T-cell (primary cell): ENCODE measurements around the gene FBXO38. TPM values are rescaled to one million over a fixed set of nuclear protein-coding genes. Genes with fewer than 3 reads are reported as not detected.

Experiments used
- ATAC-seq, 4 experiments: fragments of 200-7000 bp in 3 of 4; fragments of 150-1000 bp in 1 of 4; cut with Tn5 transposase; replicated peaks in 1 of 4; 1 replicate in 3 of 4; 2 replicates in 1 of 4; pipeline ENCODE4 v1.10.0; 2021; ENCODE audit warnings: moderate library complexity in 3 of 4, mild to moderate bottlenecking in 2 of 4, moderate number of reproducible peaks in 1 of 4
- CTCF ChIA-PET, 2 donors: fragments of 300-600 bp; sonication (Branson Sonifier 250); formaldehyde crosslinking; loops; one replicate each; lab custom pipeline; 2022; ENCODE audit warnings: antibody characterized with exemption in 2 of 2; lab: Charles Lee
- POLR2A ChIA-PET, 2 donors: fragments of 300-600 bp; sonication (Branson Sonifier 250); formaldehyde crosslinking; loops; one replicate each; lab custom pipeline; 2022; ENCODE audit warnings: antibody characterized with exemption in 2 of 2; lab: Charles Lee
- DNase-seq, 35 experiments: peaks; one replicate each; pipeline versions ENCODE4 v3.0.0 to v3.0.0-alpha.2; 2013 to 2023
- H3K27ac ChIP-seq: one replicate; pipeline ENCODE4 v1.5.1; 2013; ENCODE audit warnings: low read length
- H3K27me3 ChIP-seq, 2 experiments: replicated peaks in 1 of 2; 1 replicate in 1 of 2; 2 replicates in 1 of 2; pipeline versions ENCODE4 v1.6.1 to v1.7.0; 2013; ENCODE audit warnings: low read length in 1 of 2, mixed read lengths in 1 of 2; ENCODE audit not compliant: control insufficient read depth in 2 of 2, insufficient read depth in 2 of 2; ENCODE audit errors: extremely low read depth in 1 of 2
- H3K36me3 ChIP-seq, 2 donors: 1 replicate in 1 of 2; 2 replicates in 1 of 2; pipeline versions ENCODE4 v1.6.1 to v1.7.0; 2013; ENCODE audit warnings: low read length in 1 of 2; ENCODE audit not compliant: control insufficient read depth in 2 of 2, insufficient read depth in 1 of 2; ENCODE audit errors: extremely low read depth in 1 of 2
- H3K4me1 ChIP-seq, 2 experiments: 1 replicate in 1 of 2; 2 replicates in 1 of 2; pipeline versions ENCODE4 v1.6.1 to v1.7.0; 2013; ENCODE audit warnings: low read length in 2 of 2, mixed read lengths in 1 of 2; ENCODE audit not compliant: insufficient read depth in 2 of 2, control insufficient read depth in 1 of 2; ENCODE audit errors: extremely low read depth in 1 of 2
- H3K4me3 ChIP-seq, 2 donors: 1 replicate in 1 of 2; 2 replicates in 1 of 2; pipeline versions ENCODE4 v1.5.1 to v1.7.0; 2013; ENCODE audit warnings: mild to moderate bottlenecking in 2 of 2, low read length in 1 of 2, moderate library complexity in 1 of 2; ENCODE audit not compliant: control insufficient read depth in 1 of 2; ENCODE audit errors: extremely low read depth in 1 of 2
- H3K9me3 ChIP-seq: 2 replicates; pipeline ENCODE4 v1.7.0; 2013
- H3K27ac Mint-ChIP-seq, 2 donors: one replicate each; pipeline ENCODE4 v1.8.0; 2020 to 2021; ENCODE audit warnings: mild to moderate bottlenecking in 2 of 2, mixed read lengths in 2 of 2
- H3K27me3 Mint-ChIP-seq, 2 donors: one replicate each; pipeline ENCODE4 v1.8.0; 2021 to 2022; ENCODE audit warnings: mixed read lengths in 2 of 2
- H3K36me3 Mint-ChIP-seq: one replicate; pipeline ENCODE4 v1.8.0; 2021; ENCODE audit warnings: mixed read lengths
- H3K4me1 Mint-ChIP-seq, 3 donors: one replicate each; pipeline ENCODE4 v1.8.0; 2020 to 2022; ENCODE audit warnings: mixed read lengths in 3 of 3, mild to moderate bottlenecking in 1 of 3
- H3K4me3 Mint-ChIP-seq, 3 donors: one replicate each; pipeline ENCODE4 v1.8.0; 2020 to 2022; ENCODE audit warnings: mild to moderate bottlenecking in 3 of 3, mixed read lengths in 3 of 3, moderate library complexity in 3 of 3
- H3K9me3 Mint-ChIP-seq, 3 donors: one replicate each; pipeline ENCODE4 v1.8.0; 2020 to 2022; ENCODE audit warnings: mixed read lengths in 3 of 3
- WGBS: methylation state at CpG from one replicate; pipeline ENCODE4 v1.1.5; 2013; ENCODE audit warnings: missing lambda C conversion rate; ENCODE audit not compliant: insufficient coverage; 5-methylcytosine and 5-hydroxymethylcytosine counted together
- total RNA-seq, 35 experiments: library from RNA in 6 of 35; stranded (reverse) in 6 of 35; fragments of 120-200 nt in 1 of 35; gene quantifications; one replicate each; pipeline versions ENCODE4 v1.2.1 to v1.2.4 and lab custom pipeline; 2013 to 2026

Gene FBXO38
- total RNA-seq, 5 donors from 2014 or later (not counting 1 experiment from before 2014, with no cell fraction given) = 61.0 to 70.8 (median 66.2) TPM

DNA sequence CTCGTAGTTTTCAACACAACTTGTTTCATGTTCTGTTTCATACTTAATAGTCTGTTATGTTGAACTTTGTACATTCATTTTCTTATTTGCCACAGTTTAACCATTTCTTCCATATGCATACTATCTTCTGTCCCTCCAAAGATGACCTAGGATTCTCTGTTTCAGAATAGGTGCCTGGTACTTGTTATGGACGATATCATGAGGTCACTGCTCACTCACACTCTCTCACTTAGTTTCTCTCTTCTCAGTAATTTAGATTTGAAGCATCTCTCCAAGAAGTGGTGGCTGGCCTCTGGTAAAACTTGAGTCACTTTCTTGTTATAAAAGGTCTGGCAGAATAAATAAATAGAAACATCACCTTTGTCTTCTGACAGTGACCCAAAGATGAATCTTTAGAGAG lies 28.4 kb downstream of the FBXO38 start:
- H3K27me3 Mint-ChIP-seq = no peaks in the 10 kb centered on the region
- Histone ChIP-seq H3K27ac (no peak overlapping the region), H3K9me3 (no peaks in the 10 kb centered on the region), H3K36me3 (peaks cover 7 to 87% of the 10 kb centered on the region in 2 donors), H3K27me3 (no peaks in the 10 kb centered on the region), H3K4me3 (no peak overlapping the region), H3K4me1 (peaks cover 0 to 5% of the 10 kb centered on the region in 2 experiments)
- CTCF ChIA-PET = no interaction called here
- peak overlapping the region in 1 of 2 donors; percentile 30 for H3K27ac Mint-ChIP-seq
- POLR2A ChIA-PET = interaction anchor here in 1 of 2 donors (1.0 kb wide), 1 partner anchor 22 kb away, joined by 3 read pairs; no protein-coding TSS in a partner anchor
- no peak overlapping the region for H3K4me3 Mint-ChIP-seq
- peaks cover 0 to 4% (median 3%) of the 10 kb centered on the region in 3 donors for H3K4me1 Mint-ChIP-seq
- WGBS = 60% methylated on average over 1 of the region's 2 CpGs
- ATAC-seq (no peak), DNase-seq (no peak)
- H3K9me3 Mint-ChIP-seq = no peaks in the 10 kb centered on the region
- H3K36me3 Mint-ChIP-seq = peaks cover 66% of the 10 kb centered on the region

DNA sequence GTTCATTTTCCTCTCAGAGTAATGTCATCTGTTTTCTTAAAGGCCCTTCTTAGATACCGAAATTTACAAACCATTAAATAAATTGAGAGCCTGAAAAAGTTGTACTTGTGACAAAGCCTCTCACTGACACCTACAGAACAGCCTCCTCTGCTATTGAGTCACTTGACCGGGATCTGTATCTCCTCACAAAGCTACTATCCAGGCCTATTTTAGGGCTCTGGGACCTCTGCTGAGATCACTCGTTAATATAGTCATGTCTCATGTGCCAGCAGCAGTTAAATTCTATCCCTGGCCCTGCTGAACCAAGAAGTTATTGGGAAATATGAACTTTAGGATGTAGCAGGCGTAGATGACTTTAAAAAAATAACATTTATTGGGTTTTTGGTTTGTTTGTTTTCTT lies 31.1 kb downstream of the FBXO38 start:
- DNase-seq = no peak
- Mint-ChIP-seq H3K27ac (peak overlapping the region; percentile 7 to 40), H3K4me1 (peaks cover 0 to 3% (median 0%) of the 10 kb centered on the region in 3 donors), H3K9me3 (no peaks in the 10 kb centered on the region), H3K4me3 (no peak overlapping the region), H3K36me3 (peaks cover 76% of the 10 kb centered on the region), H3K27me3 (no peaks in the 10 kb centered on the region)
- Histone ChIP-seq H3K4me1 (no peaks in the 10 kb centered on the region), H3K36me3 (peaks cover 7 to 88% of the 10 kb centered on the region in 2 donors), H3K9me3 (no peaks in the 10 kb centered on the region), H3K4me3 (no peak overlapping the region), H3K27me3 (no peaks in the 10 kb centered on the region), H3K27ac (no peak overlapping the region)
- no peak for ATAC-seq
- POLR2A ChIA-PET = no interaction called here
- 100% methylated on average over 1 of the region's 4 CpGs for WGBS
- CTCF ChIA-PET = no interaction called here

DNA sequence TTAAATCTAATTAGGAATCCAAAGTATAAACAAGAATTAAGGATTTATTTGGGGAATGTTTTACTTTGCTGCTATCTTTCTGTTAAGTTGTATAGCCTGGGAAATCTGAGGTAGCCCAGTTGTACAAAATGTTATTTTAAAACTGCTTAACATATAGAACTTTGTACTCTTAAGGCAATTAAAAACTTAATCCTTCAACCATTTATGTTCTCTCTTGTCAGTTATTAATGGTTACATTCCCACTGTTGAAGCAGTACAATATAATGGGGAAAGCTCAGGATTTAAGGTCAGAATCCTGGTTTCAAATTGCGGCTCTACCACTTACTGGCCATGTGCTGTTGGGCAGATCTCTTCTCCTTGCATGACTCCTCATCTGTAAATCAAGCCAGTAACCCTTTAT lies 32.7 kb downstream of the FBXO38 start:
- Histone ChIP-seq H3K4me3 (no peak overlapping the region), H3K27ac (no peak overlapping the region), H3K27me3 (no peaks in the 10 kb centered on the region), H3K36me3 (peaks cover 3 to 79% of the 10 kb centered on the region in 2 donors), H3K4me1 (no peaks in the 10 kb centered on the region), H3K9me3 (no peaks in the 10 kb centered on the region)
- DNase-seq (no peak), ATAC-seq (no peak)
- no peaks in the 10 kb centered on the region for H3K27me3 Mint-ChIP-seq
- POLR2A ChIA-PET = interaction anchor here in 1 of 2 donors (0.6 kb wide), 1 partner anchor 25 kb away, joined by 4 read pairs; no protein-coding TSS in a partner anchor
- peaks cover 64% of the 10 kb centered on the region for H3K36me3 Mint-ChIP-seq
- CTCF ChIA-PET = interaction anchor here in 1 of 2 donors (0.7 to 0.9 kb wide), 2 partner anchors 12 to 28 kb away, joined by 3 read pairs; no protein-coding TSS in a partner anchor
- WGBS = no CpG with 5 or more reads among the region's 1 CpG
- H3K27ac Mint-ChIP-seq = no peak overlapping the region
- no peaks in the 10 kb centered on the region for H3K4me1 Mint-ChIP-seq
- H3K4me3 Mint-ChIP-seq = no peak overlapping the region
- no peaks in the 10 kb centered on the region for H3K9me3 Mint-ChIP-seq

DNA sequence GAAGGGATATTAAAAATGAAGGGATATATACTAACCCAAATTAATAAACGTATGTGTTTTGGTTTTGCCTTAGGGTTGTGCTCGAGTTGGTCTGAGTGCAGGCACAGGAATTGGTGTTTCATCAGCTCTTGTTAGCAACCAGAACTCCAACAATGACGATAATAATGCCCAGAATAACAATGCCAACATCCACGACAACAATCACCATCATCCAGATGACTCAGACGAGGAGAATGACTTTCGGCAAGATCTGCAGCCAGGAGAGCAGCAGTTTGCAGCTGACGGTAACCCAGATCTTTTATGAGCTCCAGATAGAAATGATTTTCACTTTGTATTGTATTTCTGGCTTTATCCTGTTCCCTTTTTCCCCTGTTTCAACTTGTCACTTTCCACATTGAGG lies 33.2 kb downstream of the FBXO38 start:
- POLR2A ChIA-PET = no interaction called here
- Mint-ChIP-seq H3K36me3 (peaks cover 67% of the 10 kb centered on the region), H3K9me3 (no peaks in the 10 kb centered on the region), H3K27ac (peak overlapping the region in 1 of 2 donors; percentile 7), H3K4me3 (no peak overlapping the region), H3K4me1 (peaks cover 0 to 3% (median 0%) of the 10 kb centered on the region in 3 donors), H3K27me3 (no peaks in the 10 kb centered on the region)
- ATAC-seq = no peak
- Histone ChIP-seq H3K27me3 (no peaks in the 10 kb centered on the region), H3K4me1 (no peaks in the 10 kb centered on the region), H3K9me3 (no peaks in the 10 kb centered on the region), H3K36me3 (peaks cover 3 to 81% of the 10 kb centered on the region in 2 donors), H3K4me3 (no peak overlapping the region), H3K27ac (no peak overlapping the region)
- no peak for DNase-seq
- CTCF ChIA-PET = interaction anchor here in 1 of 2 donors (0.9 kb wide), 1 partner anchor 11 kb away, joined by 3 read pairs; no protein-coding TSS in a partner anchor
- WGBS = 100% methylated on average over 4 of the region's 7 CpGs

DNA sequence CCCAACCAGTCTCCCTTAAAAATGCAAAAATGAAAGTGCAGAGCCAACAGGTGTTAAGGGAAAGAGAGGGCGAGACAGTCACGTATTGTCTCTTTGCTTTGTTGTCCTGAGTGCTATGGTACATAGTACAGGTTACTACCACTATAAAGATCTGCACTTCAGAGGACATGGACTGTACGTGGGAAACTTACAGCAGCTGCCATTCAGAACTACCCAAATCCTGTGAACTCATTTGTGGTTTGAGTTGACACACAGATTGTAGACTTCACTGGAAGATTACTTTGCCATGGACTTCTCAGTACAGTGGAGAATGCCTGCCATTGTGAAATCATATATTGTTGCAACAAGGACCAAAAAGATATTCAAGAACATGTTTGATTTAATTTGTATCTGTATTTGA lies 34.8 kb downstream of the FBXO38 start:
- DNase-seq (no peak), ATAC-seq (no peak)
- H3K36me3 ChIP-seq = peaks cover 5 to 80% of the 10 kb centered on the region in 2 donors
- no peaks in the 10 kb centered on the region for H3K9me3 Mint-ChIP-seq
- CTCF ChIA-PET = no interaction called here
- H3K9me3 ChIP-seq = no peaks in the 10 kb centered on the region
- POLR2A ChIA-PET = no interaction called here
- H3K27me3 ChIP-seq = no peaks in the 10 kb centered on the region
- H3K4me1 Mint-ChIP-seq = peaks cover 0 to 3% (median 2%) of the 10 kb centered on the region in 3 donors
- H3K4me3 Mint-ChIP-seq = no peak overlapping the region
- no peak overlapping the region for H3K4me3 ChIP-seq
- H3K36me3 Mint-ChIP-seq = peaks cover 70% of the 10 kb centered on the region
- H3K4me1 ChIP-seq = no peaks in the 10 kb centered on the region
- no peak overlapping the region for H3K27ac Mint-ChIP-seq
- no peaks in the 10 kb centered on the region for H3K27me3 Mint-ChIP-seq
- WGBS = no CpG with 5 or more reads among the region's 3 CpGs
- no peak overlapping the region for H3K27ac ChIP-seq

DNA sequence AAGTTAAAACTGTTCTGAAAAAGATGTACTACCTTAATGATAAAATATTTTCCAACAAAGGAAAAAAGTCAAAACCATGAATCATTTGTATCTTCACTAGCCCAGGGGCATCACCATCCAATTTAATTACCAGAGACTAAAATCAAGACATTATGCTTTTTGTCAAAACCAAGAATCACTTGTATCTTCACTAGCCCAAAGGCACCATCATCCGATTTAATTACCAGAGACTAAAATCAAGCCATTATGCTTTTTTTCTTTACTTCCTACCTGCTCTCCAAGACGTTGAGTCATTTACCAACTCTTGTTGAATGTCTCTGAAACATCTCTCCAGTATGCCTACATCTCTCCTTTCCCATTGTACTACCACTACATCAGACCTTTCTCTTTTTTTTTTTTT lies 37.9 kb downstream of the FBXO38 start:
- Histone ChIP-seq H3K4me3 (no peak overlapping the region), H3K36me3 (peaks cover 13 to 85% of the 10 kb centered on the region in 2 donors), H3K4me1 (no peaks in the 10 kb centered on the region), H3K9me3 (no peaks in the 10 kb centered on the region), H3K27ac (no peak overlapping the region), H3K27me3 (no peaks in the 10 kb centered on the region)
- H3K9me3 Mint-ChIP-seq = no peaks in the 10 kb centered on the region
- no peaks in the 10 kb centered on the region for H3K27me3 Mint-ChIP-seq
- H3K4me1 Mint-ChIP-seq = peaks cover 3 to 4% (median 4%) of the 10 kb centered on the region in 3 donors
- ATAC-seq (no peak), DNase-seq (no peak)
- H3K36me3 Mint-ChIP-seq = peaks cover 71% of the 10 kb centered on the region
- 83% methylated on average over 2 of the region's 2 CpGs for WGBS
- H3K27ac Mint-ChIP-seq = peak overlapping the region in 1 of 2 donors; percentile 30
- no peak overlapping the region for H3K4me3 Mint-ChIP-seq
- POLR2A ChIA-PET = interaction anchor here in 1 of 2 donors (0.6 kb wide), 1 partner anchor 849 kb away, joined by 4 read pairs; no protein-coding TSS in a partner anchor
- CTCF ChIA-PET = interaction anchor here in 1 of 2 donors (1.0 kb wide), 1 partner anchor 12 kb away, joined by 9 read pairs; no protein-coding TSS in a partner anchor
